ENCODE results near the gene KAZN. TPM values are rescaled to one million over a fixed set of nuclear protein-coding genes. Genes with fewer than 3 reads are reported as not detected.

KAZN gene
- polyA plus RNA-seq, 2 of the 4 experiments (the other 2 are of a cell fraction): 1.3 to 1.9 TPM

DNA sequence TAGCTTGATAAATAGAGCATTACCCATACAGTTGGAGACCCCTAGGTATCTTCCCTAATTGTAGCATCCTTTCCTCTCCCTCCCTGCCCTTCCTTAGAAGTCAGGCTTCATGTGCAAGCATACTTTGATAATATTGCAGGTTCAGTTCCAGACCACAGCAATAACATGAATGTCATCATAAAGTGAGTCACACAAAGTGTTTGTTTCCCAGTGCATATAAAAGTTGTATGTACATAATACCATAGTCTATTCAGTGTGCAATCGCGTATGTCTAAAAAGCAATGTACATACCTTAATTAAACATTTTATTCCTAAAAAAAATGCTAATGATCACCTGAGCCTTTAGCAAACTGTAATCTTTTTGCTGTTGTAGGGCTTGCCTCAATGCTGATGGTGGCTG, 33.4 kb upstream of the KAZN start:
- no peak overlapping the region for H3K4me2 ChIP-seq
- H3K4me1 ChIP-seq: no peaks in the 10 kb centered on the region
- TF ChIP-seq ZSCAN20 (CRISPR knock-in tag; IDR thresholded peaks at IDR 0.05) (no peak), JUNB (IDR thresholded peaks at IDR 0.05) (no peak), FOSB (CRISPR knock-in tag; IDR thresholded peaks at IDR 0.05) (no peak), MAZ (IDR thresholded peaks at IDR 0.05; ENCODE audit: borderline replicate concordance, low read depth, low read length) (no peak), BHLHE40 (IDR thresholded peaks at IDR 0.05; ENCODE audit: low read depth, low read length) (no peak), EP300 (IDR thresholded peaks at IDR 0.05) (no peak), EHF (CRISPR knock-in tag; IDR thresholded peaks at IDR 0.05) (no peak), FOSL2 (IDR thresholded peaks at IDR 0.05) (no peak), FOSL2 (CRISPR knock-in tag; IDR thresholded peaks at IDR 0.05) (no peak), TP53 (CRISPR knock-in tag; IDR thresholded peaks at IDR 0.05) (no peak), RAD21 (conservative IDR thresholded peaks at IDR 0.05 in 1 of 2, IDR thresholded peaks at IDR 0.05 in 1 of 2) (no peak), MAFK (IDR thresholded peaks at IDR 0.05; ENCODE audit: partially characterized antibody) (no peak), FOXS1 (CRISPR knock-in tag; IDR thresholded peaks at IDR 0.05) (no peak), RFX5 (IDR thresholded peaks at IDR 0.05) (no peak), NR3C1 (IDR thresholded peaks at IDR 0.05) (no peak), ZFP36 (IDR thresholded peaks at IDR 0.05; ENCODE audit: borderline replicate concordance, partially characterized antibody) (no peak), RARB (CRISPR knock-in tag; IDR thresholded peaks at IDR 0.05) (no peak)
- TF ChIP-seq, protein P1, sequence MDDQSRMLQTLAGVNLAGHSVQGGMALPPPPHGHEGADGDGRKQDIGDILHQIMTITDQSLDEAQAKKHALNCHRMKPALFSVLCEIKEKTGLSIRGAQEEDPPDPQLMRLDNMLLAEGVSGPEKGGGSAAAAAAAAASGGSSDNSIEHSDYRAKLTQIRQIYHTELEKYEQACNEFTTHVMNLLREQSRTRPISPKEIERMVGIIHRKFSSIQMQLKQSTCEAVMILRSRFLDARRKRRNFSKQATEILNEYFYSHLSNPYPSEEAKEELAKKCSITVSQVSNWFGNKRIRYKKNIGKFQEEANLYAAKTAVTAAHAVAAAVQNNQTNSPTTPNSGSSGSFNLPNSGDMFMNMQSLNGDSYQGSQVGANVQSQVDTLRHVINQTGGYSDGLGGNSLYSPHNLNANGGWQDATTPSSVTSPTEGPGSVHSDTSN (IDR thresholded peaks at IDR 0.05): no peak
- TF ChIP-seq, protein P2, sequence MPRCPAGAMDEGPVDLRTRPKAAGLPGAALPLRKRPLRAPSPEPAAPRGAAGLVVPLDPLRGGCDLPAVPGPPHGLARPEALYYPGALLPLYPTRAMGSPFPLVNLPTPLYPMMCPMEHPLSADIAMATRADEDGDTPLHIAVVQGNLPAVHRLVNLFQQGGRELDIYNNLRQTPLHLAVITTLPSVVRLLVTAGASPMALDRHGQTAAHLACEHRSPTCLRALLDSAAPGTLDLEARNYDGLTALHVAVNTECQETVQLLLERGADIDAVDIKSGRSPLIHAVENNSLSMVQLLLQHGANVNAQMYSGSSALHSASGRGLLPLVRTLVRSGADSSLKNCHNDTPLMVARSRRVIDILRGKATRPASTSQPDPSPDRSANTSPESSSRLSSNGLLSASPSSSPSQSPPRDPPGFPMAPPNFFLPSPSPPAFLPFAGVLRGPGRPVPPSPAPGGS (IDR thresholded peaks at IDR 0.05): no peak
- TF ChIP-seq, protein P3, sequence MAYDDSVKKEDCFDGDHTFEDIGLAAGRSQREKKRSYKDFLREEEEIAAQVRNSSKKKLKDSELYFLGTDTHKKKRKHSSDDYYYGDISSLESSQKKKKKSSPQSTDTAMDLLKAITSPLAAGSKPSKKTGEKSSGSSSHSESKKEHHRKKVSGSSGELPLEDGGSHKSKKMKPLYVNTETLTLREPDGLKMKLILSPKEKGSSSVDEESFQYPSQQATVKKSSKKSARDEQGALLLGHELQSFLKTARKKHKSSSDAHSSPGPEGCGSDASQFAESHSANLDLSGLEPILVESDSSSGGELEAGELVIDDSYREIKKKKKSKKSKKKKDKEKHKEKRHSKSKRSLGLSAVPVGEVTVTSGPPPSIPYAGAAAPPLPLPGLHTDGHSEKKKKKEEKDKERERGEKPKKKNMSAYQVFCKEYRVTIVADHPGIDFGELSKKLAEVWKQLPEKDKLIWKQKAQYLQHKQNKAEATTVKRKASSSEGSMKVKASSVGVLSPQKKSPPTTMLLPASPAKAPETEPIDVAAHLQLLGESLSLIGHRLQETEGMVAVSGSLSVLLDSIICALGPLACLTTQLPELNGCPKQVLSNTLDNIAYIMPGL (CRISPR knock-in tag; IDR thresholded peaks at IDR 0.05; ENCODE audit: borderline replicate concordance): no peak
- TF ChIP-seq, protein P4, sequence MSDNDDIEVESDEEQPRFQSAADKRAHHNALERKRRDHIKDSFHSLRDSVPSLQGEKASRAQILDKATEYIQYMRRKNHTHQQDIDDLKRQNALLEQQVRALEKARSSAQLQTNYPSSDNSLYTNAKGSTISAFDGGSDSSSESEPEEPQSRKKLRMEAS (IDR thresholded peaks at IDR 0.05): no peak
- DNase-seq (ENCODE audit: low read depth in 1 of 2, low spot score in 1 of 2) (no peak), ATAC-seq (no peak), FAIRE-seq (no peak)
- H3K9me3 ChIP-seq: no peaks in the 10 kb centered on the region
- H3K4me3 ChIP-seq: no peak overlapping the region
- ChIA-PET CTCF (interaction anchor here (0.7 kb wide), 1 partner anchor 546 kb away, joined by 3 read pairs; no protein-coding TSS in a partner anchor), POLR2A (no interaction called here)
- H3K27ac ChIP-seq: no peak overlapping the region
- WGBS (ENCODE audit: missing lambda C conversion rate): 2% methylated on average over 2 of the region's 2 CpGs

DNA sequence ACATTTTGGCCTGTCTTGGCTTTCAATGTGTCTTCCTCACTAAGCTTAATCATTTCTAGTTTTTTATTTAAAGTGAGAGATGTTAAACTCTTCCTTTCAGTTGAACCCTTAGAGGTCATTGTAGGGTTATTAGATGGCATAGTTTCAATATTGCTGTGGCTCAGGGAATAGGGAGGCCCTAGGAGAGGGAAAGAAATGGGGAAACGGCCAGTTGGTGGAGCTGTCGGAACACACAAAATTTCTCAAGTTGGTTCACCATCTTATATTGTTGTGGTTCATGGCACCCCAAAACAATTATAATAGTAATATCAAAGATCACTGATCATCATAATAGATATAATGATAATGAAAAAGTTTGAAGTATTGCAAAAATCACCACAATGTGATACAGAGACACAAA, 31.4 kb upstream of the KAZN start:
- Histone ChIP-seq H3K27ac (no peak overlapping the region), H3K4me1 (no peaks in the 10 kb centered on the region), H3K4me2 (no peak overlapping the region), H3K4me3 (no peak overlapping the region), H3K9me3 (no peaks in the 10 kb centered on the region)
- 13% methylated on average over 2 of the region's 2 CpGs for WGBS (ENCODE audit: missing lambda C conversion rate)
- DNase-seq (ENCODE audit: low read depth in 1 of 2, low spot score in 1 of 2): peak in 1 of 2 experiments; percentile 12
- ATAC-seq: no peak; a peak in 1 of 6 replicates
- POLR2A ChIA-PET: no interaction called here
- CTCF ChIA-PET: interaction anchor here (0.7 to 1.5 kb wide), 5 partner anchors 10 to 1011 kb away, joined by 3 to 4 read pairs (median 4); no protein-coding TSS in a partner anchor
- no peak for TF ChIP-seq POLR2AphosphoS2 (conservative IDR thresholded peaks at IDR 0.05; ENCODE audit: low read length)
- TF ChIP-seq, protein P5, sequence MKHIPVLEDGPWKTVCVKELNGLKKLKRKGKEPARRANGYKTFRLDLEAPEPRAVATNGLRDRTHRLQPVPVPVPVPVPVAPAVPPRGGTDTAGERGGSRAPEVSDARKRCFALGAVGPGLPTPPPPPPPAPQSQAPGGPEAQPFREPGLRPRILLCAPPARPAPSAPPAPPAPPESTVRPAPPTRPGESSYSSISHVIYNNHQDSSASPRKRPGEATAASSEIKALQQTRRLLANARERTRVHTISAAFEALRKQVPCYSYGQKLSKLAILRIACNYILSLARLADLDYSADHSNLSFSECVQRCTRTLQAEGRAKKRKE (CRISPR knock-in tag; IDR thresholded peaks at IDR 0.05; ENCODE audit: low read depth): no peak
- peak; percentile 41 to 54; a peak in 4 of 5 replicates for TF ChIP-seq RAD21 (conservative IDR thresholded peaks at IDR 0.05 in 1 of 2, IDR thresholded peaks at IDR 0.05 in 1 of 2)
- TF ChIP-seq ZC3H11A (IDR thresholded peaks at IDR 0.05): no peak
- TF ChIP-seq RFX5 (IDR thresholded peaks at IDR 0.05): no peak
- no peak for TF ChIP-seq NPAS2 (CRISPR knock-in tag; IDR thresholded peaks at IDR 0.05; ENCODE audit: borderline replicate concordance)
- no peak for TF ChIP-seq BHLHE40 (IDR thresholded peaks at IDR 0.05; ENCODE audit: low read depth, low read length)
- no peak for TF ChIP-seq NFE2L2 (conservative IDR thresholded peaks at IDR 0.05; ENCODE audit: low read length)
- TF ChIP-seq EP300 (IDR thresholded peaks at IDR 0.05): no peak
- TF ChIP-seq, protein P2 (IDR thresholded peaks at IDR 0.05): no peak
- TF ChIP-seq POLR2A (IDR thresholded peaks at IDR 0.05; ENCODE audit: low read length): no peak
- TF ChIP-seq, protein P6, sequence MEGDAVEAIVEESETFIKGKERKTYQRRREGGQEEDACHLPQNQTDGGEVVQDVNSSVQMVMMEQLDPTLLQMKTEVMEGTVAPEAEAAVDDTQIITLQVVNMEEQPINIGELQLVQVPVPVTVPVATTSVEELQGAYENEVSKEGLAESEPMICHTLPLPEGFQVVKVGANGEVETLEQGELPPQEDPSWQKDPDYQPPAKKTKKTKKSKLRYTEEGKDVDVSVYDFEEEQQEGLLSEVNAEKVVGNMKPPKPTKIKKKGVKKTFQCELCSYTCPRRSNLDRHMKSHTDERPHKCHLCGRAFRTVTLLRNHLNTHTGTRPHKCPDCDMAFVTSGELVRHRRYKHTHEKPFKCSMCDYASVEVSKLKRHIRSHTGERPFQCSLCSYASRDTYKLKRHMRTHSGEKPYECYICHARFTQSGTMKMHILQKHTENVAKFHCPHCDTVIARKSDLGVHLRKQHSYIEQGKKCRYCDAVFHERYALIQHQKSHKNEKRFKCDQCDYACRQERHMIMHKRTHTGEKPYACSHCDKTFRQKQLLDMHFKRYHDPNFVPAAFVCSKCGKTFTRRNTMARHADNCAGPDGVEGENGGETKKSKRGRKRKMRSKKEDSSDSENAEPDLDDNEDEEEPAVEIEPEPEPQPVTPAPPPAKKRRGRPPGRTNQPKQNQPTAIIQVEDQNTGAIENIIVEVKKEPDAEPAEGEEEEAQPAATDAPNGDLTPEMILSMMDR (IDR thresholded peaks at IDR 0.05): peak; percentile 39
- no peak for TF ChIP-seq CBX2 (IDR thresholded peaks at IDR 0.05; ENCODE audit: borderline replicate concordance, low read depth)
- no peak for FAIRE-seq

All from A549 (cell line).